Tibial nerve (tissue), 4 donors: Measurements from ENCODE around the gene FKBP9.

Experiments used
- EP300 ChIP-seq, 2 donors: sonication (generic); formaldehyde crosslinking; IDR thresholded peaks; one replicate each; pipeline ENCODE4 v1.6.1; 2017; ENCODE audit warnings: antibody characterized with exemption in 2 of 2, mild to moderate bottlenecking in 1 of 2
- POLR2A ChIP-seq, 2 donors: fragments of 450-650 bp; IDR thresholded peaks; one replicate each; pipeline ENCODE4 v1.6.1; 2017; ENCODE audit warnings: antibody characterized with exemption in 2 of 2, mild to moderate bottlenecking in 2 of 2, moderate library complexity in 2 of 2
- TF ChIP-seq, protein P1 (sequence below), 5 experiments: fragments of 200-600 bp in 3 of 5; fragments of 450-650 bp in 2 of 5; sonication (generic) in 3 of 5; IDR thresholded peaks; one replicate each; pipeline ENCODE4 v1.5.1; 2016 to 2019; ENCODE audit warnings: antibody characterized with exemption in 5 of 5, mild to moderate bottlenecking in 3 of 5, moderate library complexity in 2 of 5

DNA sequence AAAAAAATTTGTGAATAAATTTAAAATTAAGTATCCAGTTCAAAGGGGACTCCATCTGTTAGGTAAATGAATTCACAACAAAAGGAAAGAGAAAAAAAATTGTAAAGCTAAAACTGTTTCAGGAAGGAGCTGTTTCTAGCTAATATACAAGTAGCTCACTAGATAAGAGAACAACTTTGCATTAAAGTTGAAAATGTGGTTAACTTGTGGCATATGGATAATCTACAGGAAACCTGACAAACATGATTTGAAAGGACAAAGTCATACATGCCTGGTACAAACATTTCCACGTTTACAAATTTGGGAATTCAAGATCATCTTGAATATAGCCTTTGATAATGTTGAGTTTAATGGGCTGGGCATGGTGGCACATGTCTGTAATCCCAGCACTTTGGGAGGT is 96.5 kb downstream of the FKBP9 start:
- TF ChIP-seq, protein P1, sequence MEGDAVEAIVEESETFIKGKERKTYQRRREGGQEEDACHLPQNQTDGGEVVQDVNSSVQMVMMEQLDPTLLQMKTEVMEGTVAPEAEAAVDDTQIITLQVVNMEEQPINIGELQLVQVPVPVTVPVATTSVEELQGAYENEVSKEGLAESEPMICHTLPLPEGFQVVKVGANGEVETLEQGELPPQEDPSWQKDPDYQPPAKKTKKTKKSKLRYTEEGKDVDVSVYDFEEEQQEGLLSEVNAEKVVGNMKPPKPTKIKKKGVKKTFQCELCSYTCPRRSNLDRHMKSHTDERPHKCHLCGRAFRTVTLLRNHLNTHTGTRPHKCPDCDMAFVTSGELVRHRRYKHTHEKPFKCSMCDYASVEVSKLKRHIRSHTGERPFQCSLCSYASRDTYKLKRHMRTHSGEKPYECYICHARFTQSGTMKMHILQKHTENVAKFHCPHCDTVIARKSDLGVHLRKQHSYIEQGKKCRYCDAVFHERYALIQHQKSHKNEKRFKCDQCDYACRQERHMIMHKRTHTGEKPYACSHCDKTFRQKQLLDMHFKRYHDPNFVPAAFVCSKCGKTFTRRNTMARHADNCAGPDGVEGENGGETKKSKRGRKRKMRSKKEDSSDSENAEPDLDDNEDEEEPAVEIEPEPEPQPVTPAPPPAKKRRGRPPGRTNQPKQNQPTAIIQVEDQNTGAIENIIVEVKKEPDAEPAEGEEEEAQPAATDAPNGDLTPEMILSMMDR (IDR thresholded peaks at IDR 0.05): no peak
- no peak for TF ChIP-seq POLR2A (IDR thresholded peaks at IDR 0.05)
- no peak for TF ChIP-seq EP300 (IDR thresholded peaks at IDR 0.05)
